GM21723 (cell line): ENCODE data around the gene LTA4H.

Source experiments
- ATAC-seq: cut with Tn5 transposase; IDR thresholded peaks from one replicate; pipeline ENCODE4 v1.9.1; 2021; ENCODE audit warnings: mild to moderate bottlenecking, moderate library complexity; ENCODE audit not compliant: unreplicated experiment

Gene LTA4H

DNA sequence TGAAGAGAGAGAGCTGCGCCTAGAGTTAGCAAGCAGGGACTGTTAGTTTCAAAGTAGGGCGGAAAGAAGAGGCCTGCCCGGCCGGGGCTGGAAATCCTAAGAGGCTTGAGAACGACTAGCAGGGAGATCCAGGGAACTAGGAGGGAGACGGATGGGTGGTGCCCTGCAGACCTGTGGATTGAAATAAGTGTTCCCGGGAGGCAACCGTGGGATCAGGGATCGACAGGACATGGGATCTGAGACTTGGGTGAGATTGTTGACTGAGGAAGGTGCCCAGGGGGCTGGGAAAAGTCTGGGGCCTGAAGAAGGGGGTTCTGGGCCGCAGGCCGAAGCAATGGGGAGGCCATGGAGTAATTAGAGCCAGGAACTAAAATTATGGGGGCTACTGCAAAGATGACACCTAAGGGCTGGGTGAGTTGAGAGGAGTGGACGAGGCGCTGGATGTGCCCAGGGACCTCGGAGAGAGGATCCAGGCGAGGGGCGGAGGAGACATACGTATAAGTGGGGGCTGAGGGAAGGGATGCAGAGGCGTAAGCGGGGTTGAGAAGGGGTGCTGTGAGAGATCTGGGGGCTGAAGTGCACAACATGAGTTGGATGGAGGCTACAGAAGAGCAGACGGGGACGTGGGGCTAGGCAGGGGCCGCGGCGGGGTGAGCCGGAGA, 635 bp downstream of the LTA4H start:
- no peak for ATAC-seq

DNA sequence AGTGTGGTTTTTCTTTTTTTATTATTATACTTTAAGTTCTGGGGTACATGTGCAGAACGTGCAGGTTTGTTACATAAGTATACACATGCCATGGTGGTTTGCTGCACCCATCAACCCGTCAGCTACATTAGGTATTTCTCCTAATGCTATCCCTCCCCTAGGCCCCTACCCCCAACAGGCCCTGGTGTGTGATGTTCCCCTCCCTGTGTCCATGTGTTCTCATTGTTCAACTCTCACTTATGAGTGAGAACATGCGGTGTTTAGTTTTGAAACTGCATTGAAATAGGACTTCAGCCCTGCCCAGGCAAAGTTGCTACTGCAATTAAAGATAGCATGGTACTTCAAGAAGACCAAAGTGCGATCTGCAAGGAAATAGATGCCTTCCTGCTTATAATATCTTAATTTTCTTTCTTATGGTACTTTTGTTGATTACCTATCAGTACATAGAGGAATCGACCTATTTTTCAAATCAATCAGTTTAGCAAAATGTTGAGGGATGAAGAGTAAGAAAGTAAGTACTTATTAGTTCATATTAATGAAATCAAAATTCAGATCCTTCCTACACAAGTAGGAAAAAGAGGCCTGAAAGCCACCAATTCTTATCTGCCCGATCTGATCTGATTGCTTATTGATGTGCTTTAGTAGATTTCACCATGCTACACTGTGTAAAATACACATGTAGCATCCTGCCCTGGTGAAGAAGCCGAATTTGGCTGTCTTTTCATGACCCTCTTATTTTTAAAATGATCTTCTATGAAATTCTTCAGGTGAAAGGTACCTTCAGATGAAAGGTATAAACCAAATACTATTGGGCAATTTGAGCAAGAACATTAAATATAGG, 1.6 kb downstream of the LTA4H start:
- ATAC-seq, result no peak

DNA sequence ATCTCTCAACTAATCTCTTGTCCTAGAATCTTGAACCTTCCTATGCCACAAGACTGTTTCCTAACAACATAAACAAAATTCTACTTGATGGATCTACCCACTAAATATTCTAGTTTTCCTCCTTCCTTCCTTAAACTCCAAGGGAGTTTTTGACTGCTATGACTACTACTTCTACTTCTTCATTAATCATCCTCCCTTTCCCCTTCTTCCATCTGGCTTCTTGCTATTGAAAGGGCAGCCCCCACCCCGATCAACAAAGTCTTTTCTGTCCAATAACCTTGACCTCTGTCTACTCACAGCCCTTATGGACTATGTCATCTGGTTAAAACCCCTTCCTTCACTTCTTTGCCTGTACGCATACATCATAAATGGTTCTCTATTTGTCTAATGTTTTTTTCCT, 5.6 kb downstream of the LTA4H start:
- no peak for ATAC-seq

- ATAC-seq, result no peak
Observed at GRCh38 chr12:96028538-96028937, 6.8 kb downstream of the LTA4H start.

GRCh38 chr12:96026331-96026730, 9.1 kb downstream of the LTA4H start:
- no peak for ATAC-seq

DNA sequence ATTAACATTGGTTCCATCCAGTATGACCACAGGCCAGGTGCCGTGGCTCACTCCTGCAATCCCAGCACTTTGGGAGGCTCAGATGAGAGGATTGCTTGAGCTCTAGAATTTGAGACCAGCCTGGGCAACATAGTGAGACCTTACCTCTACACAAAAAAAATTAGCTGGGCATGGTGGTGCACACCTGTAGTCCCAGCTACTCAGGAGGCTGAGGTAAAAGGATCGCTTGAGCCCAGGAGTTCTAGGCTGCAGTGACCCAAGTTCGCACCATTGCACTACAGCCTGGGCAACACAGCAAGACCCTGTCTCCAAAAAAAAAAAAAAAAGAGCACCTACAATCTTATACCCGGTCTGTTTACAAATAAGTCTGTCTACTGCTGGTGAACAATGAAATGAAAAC, 9.9 kb downstream of the LTA4H start:
- ATAC-seq, result no peak

DNA sequence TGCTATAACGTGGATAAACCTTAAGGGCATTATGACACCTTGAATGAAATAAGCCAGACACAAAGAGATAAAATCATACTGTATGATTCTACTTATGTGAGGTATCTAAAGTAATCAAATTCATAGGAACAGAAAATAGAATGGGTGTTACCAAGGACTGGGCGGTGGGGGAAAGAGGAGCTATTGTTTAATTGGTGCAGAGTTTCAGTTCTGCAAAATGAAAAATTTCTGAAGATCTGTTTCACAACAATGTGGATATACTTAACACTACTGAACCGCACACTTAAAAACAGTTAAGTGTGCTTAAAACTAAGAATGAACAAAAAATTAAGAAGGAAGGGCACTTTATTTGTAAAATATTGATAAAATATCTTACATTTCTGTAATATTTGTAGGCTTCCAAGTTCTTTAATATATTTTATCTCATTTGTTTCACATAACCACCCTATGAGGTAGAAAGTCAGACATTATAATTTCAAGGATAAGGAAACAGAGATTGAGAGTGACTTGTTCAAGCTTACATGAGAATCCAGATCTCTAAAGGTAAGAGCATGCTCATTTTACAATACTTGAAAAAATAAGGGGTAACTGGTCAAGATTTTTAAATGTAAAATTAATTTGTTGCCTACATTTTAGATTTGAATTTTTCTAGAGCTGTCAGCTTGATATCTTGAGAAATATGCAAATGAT, 14.9 kb downstream of the LTA4H start:
- ATAC-seq, result peak; percentile 95

- ATAC-seq, result no peak
Observed at GRCh38 chr12:96015672-96016071, 19.7 kb downstream of the LTA4H start.

GRCh38 chr12:96014943-96015599, 20.3 kb downstream of the LTA4H start:
- no peak for ATAC-seq

DNA sequence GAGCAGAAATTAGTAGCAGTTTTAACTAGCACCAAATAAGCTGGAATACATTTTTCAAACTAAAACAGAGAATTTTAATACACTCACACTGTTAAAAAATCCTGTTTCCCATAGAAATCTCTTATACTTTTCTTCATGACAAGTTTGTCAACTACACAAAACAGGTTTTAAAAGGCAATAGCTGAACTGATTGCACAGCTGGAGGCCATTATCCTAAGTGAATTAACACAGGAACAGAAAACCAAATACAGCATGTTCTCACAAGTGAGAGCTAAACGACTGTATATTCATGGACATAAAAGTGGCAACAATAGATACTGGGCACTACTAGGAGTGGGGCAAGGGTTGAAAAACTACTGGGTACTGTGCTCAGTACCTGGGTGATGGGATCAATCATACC, 27.7 kb downstream of the LTA4H start:
- ATAC-seq, result no peak

- ATAC-seq, result no peak
Observed at GRCh38 chr12:96006727-96007126, 28.7 kb downstream of the LTA4H start.

- ATAC-seq, result no peak
Observed at GRCh38 chr12:96000858-96001257, 34.5 kb downstream of the LTA4H start.

- ATAC-seq, result no peak
Observed at GRCh38 chr12:95999484-95999883, 35.9 kb downstream of the LTA4H start.

DNA sequence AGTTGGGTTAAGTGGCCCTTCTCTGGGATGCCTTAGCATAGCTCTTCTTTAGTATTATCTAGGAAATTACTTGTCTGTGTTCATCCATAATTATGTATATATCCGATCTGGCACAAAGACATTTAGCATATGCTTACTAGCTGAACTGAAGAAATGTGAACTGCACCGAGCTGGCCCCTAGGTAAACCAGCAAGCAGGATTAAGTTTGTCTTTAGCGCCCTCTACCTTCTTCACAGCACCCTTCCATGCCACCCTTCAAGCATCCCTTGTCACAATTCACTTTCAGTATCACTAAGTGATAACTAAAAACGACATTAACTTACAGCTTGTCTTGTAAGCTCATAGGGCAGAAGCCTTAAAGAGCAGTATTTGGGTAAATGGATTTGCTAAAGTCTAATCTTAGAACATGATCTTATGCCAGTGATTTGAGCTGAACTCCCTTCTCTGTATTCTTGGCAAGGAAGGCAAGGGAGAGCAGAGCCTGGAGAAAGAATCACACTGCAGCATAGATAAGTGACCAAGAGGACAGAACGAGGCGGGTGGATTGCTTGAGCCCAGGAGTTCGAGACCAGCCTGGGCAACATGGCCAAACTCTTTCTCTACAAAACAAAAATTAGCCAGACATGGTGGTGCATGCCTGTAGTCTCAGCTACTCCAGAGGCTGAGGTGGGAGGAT, 36.6 kb downstream of the LTA4H start:
- ATAC-seq, result peak; percentile 98

DNA sequence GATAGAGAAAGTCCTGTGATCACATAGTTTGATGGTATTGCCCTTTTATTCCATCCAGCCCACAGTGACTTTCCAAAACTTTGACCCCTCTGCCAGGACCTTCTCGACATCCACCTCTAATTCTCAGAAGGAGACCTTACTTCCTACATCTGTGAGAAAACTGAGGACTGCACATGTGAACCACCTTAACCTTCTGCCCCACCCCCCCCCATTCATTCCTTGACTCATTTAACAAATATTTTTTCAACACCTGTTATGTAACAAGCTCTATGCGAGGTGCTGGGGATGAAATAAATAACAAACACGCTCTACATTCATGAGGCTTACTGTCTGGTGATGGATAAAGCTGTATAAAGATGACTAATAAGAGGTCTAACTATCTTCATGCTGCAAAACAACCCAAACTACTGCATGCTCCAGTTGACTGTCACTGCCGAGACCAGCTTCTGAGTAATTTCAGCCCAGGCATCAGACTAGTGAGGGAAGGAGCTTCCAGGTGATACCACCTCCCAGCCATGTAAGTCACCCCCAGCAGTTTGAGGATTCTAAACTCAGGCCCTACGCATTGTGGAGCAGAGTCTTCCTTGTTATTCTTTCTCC, 37.4 kb downstream of the LTA4H start:
- ATAC-seq, result peak; percentile 21

GRCh38 chr12:95997276-95997675, 38.1 kb downstream of the LTA4H start:
- ATAC-seq, result no peak

DNA sequence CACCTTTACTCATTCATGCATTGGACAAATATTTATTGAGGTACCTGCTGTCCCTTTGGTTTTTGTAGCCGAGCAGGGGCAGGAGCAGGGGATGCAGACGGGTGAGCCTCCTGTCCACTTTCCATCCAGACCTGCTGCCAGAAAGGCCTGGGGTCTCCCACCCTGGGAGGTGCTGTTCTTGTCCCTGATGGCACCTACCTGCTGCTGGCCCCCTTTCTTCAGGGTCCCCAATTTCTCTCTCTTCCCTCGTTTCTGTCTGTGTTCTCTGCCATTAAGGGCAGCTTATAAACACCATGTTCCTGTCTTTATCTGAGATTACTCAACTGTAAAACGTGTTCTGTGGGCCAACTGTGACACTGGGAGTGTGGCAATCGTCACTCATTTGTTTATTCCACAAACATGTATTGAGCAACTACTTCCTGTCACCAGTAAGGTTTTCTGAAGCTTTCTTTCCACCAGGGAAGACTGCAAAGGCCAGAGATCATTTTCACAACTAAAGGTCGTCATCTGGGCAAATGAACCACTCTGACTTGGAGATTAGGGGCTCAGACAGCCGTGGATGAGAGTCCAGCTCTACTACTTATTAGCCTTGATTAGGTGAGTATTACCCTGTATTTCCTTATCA, 39.2 kb downstream of the LTA4H start, which contains the start of gene HAL:
HAL (minus strand) TSS at position 311 of the 625 bp plus-strand sequence. CDS start 434 bp downstream, outside the sequence.
- no peak for ATAC-seq

GRCh38 chr12:95995238-95996031, 40.0 kb downstream of the LTA4H start:
- no peak for ATAC-seq

DNA sequence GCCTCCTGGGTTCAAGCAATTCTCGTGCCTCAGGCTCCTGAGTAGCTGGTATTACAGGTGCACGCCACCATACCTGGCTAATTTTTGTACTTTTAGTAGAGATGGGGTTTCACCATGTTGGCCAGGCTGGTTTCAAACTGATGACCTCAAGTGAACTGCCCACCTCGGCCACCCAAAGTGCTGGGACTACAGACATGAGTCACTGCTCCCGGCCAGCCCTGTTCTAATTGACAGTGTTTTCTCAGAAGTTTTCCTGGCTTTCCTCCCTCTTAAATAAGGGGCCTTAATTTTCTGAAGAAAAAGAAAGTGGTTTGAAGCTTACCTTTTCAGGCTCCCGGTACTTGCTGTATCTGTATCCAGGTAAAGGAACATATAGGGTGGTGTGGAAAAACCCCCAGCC, 40.9 kb downstream of the LTA4H start:
- no peak for ATAC-seq
